DND-41 (cell line): Measurements from ENCODE around the gene SCCPDH.

ENCODE experiments used
- ATAC-seq: fragments of 200-7000 bp; cut with Tn5 transposase; 3 replicates; pipeline ENCODE4 v1.9.1; 2021; ENCODE audit warnings: low read depth; ENCODE audit not compliant: insufficient read depth
- DNase-seq: peaks from one replicate; pipeline ENCODE4 v3.0.0-alpha.2; 2020
- H2AFZ ChIP-seq: 2 replicates; pipeline ENCODE4 v1.6.0; 2012; ENCODE audit warnings: low read depth, low read length
- H3K27ac ChIP-seq: 2 replicates; pipeline ENCODE4 v1.5.1; 2012; ENCODE audit warnings: low read length, inconsistent platforms
- H3K27me3 ChIP-seq: fragments of 200-600 bp; sonication (generic); 2 replicates; pipeline ENCODE4 v1.6.0; 2012; ENCODE audit warnings: low read length, mild to moderate bottlenecking, inconsistent platforms; ENCODE audit not compliant: insufficient read depth, poor library complexity
- H3K36me3 ChIP-seq: 2 replicates; pipeline ENCODE4 v1.5.1; 2012; ENCODE audit warnings: low read length, inconsistent platforms; ENCODE audit not compliant: insufficient read depth
- H3K4me1 ChIP-seq: 2 replicates; pipeline ENCODE4 v1.5.1; 2012; ENCODE audit warnings: mild to moderate bottlenecking, low read length; ENCODE audit not compliant: insufficient read depth
- H3K4me2 ChIP-seq: 2 replicates; pipeline ENCODE4 v1.6.0; 2012; ENCODE audit warnings: mild to moderate bottlenecking, moderate library complexity, low read length, inconsistent platforms; ENCODE audit not compliant: insufficient read depth
- H3K4me3 ChIP-seq, 2 experiments: fragments of 200-600 bp in 1 of 2; shearing (Covaris generic) in 1 of 2; 2 replicates each; pipeline ENCODE4 v1.5.1; 2012 to 2016; ENCODE audit warnings: inconsistent platforms in 2 of 2, low read length in 2 of 2, mild to moderate bottlenecking in 2 of 2, low read depth in 1 of 2, moderate library complexity in 1 of 2
- H3K79me2 ChIP-seq: 2 replicates; pipeline ENCODE4 v1.6.0; 2012; ENCODE audit warnings: low read length, inconsistent platforms; ENCODE audit not compliant: insufficient read depth
- H3K9ac ChIP-seq: 2 replicates; pipeline ENCODE4 v1.6.0; 2012; ENCODE audit warnings: low read depth, mild to moderate bottlenecking, inconsistent platforms, low read length, moderate library complexity
- H3K9me3 ChIP-seq: 2 replicates; pipeline ENCODE4 v1.5.1; 2012; ENCODE audit warnings: low read length, moderate library complexity, mild to moderate bottlenecking, inconsistent platforms; ENCODE audit not compliant: insufficient read depth, severe bottlenecking
- H4K20me1 ChIP-seq: 2 replicates; pipeline ENCODE4 v1.6.0; 2012; ENCODE audit warnings: low read length; ENCODE audit not compliant: insufficient read depth
- CTCF ChIP-seq: IDR thresholded peaks from 2 replicates; pipeline ENCODE4 v1.5.1; 2012; ENCODE audit warnings: borderline replicate concordance, low read length, moderate library complexity, mild to moderate bottlenecking; ENCODE audit not compliant: poor library complexity, severe bottlenecking; ENCODE audit errors: extremely low read depth
- EZH2 ChIP-seq: IDR thresholded peaks from 3 replicates; pipeline ENCODE4 v1.6.1; 2012; ENCODE audit warnings: borderline replicate concordance, low read depth, mild to moderate bottlenecking, moderate library complexity, low read length, inconsistent platforms; ENCODE audit not compliant: severe bottlenecking

Gene SCCPDH

GRCh38 chr1:246725191-246725590 is 982 bp downstream of the SCCPDH start:
- H3K27ac ChIP-seq: peak overlapping the region; percentile 86
- H3K4me3 ChIP-seq: peak overlapping the region; percentile 80 to 94
- ATAC-seq (no peak), DNase-seq (no peak)
- peak overlapping the region; percentile 92 for H3K4me2 ChIP-seq
- no peak for TF ChIP-seq CTCF
- no peak for TF ChIP-seq EZH2
- peaks cover 50% of the 10 kb centered on the region for H3K79me2 ChIP-seq
- peaks cover 16% of the 10 kb centered on the region for H3K9me3 ChIP-seq
- no peaks in the 10 kb centered on the region for H3K27me3 ChIP-seq
- H2AFZ ChIP-seq: peak overlapping the region; percentile 95
- H4K20me1 ChIP-seq: 0 out of 2 replicates have a peak, but pooled peaks cover 1% of the 10 kb centered on the region
- H3K9ac ChIP-seq: peak overlapping the region; percentile 98
- peaks cover 26% of the 10 kb centered on the region for H3K4me1 ChIP-seq
- peaks cover 35% of the 10 kb centered on the region for H3K36me3 ChIP-seq

GRCh38 chr1:246726255-246726679 is 2.1 kb downstream of the SCCPDH start:
- 0 out of 2 replicates have a peak, but pooled peaks cover 3% of the 10 kb centered on the region for H4K20me1 ChIP-seq
- peaks cover 56% of the 10 kb centered on the region for H3K79me2 ChIP-seq
- no peak for ATAC-seq

GRCh38 chr1:246726881-246727280 is 2.7 kb downstream of the SCCPDH start:
- Histone ChIP-seq H3K9me3 (peaks cover 16% of the 10 kb centered on the region), H3K4me2 (no peak overlapping the region), H3K27me3 (no peaks in the 10 kb centered on the region), H3K9ac (no peak overlapping the region), H3K36me3 (peaks cover 52% of the 10 kb centered on the region), H4K20me1 (0 out of 2 replicates have a peak, but pooled peaks cover 3% of the 10 kb centered on the region), H3K79me2 (peaks cover 59% of the 10 kb centered on the region), H2AFZ (no peak overlapping the region), H3K27ac (no peak overlapping the region), H3K4me1 (peaks cover 26% of the 10 kb centered on the region), H3K4me3 (no peak overlapping the region)
- DNase-seq (no peak), ATAC-seq (no peak)
- no peak for TF ChIP-seq CTCF
- TF ChIP-seq EZH2: no peak

More at GRCh38 chr1:246726255-246726679, 2.1 kb downstream of the SCCPDH start:
- DNase-seq: no peak
- Histone ChIP-seq H2AFZ (no peak overlapping the region), H3K27ac (no peak overlapping the region), H3K4me3 (no peak overlapping the region), H3K4me1 (peaks cover 26% of the 10 kb centered on the region), H3K9me3 (peaks cover 16% of the 10 kb centered on the region), H3K36me3 (peaks cover 45% of the 10 kb centered on the region), H3K27me3 (no peaks in the 10 kb centered on the region), H3K9ac (no peak overlapping the region), H3K4me2 (peak overlapping the region; percentile 92)
- no peak for TF ChIP-seq CTCF
- TF ChIP-seq EZH2: no peak

DNA sequence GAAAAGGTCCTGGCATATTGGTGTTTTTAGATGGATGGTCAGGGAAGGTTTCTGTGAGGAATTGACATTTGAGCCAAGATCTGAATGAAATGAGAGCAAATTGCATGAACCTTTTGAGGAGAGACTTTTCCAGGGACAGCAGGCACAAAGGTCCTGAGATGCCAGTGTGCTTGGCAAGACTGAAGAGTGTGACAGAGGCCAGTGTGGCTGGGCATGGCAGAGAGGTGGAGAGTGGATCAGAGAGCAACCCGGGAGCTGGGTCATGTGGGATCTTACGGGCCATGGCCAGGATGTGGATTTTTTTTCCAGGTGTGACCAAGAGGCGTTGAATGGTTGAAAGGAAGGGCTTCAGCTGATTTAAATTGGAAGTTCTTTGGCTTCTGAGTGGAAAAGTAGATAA is 3.4 kb downstream of the SCCPDH start:
- Histone ChIP-seq H3K9ac (no peak overlapping the region), H3K4me2 (no peak overlapping the region), H3K79me2 (peaks cover 61% of the 10 kb centered on the region), H3K4me3 (no peak overlapping the region), H3K27me3 (no peaks in the 10 kb centered on the region), H3K4me1 (peaks cover 26% of the 10 kb centered on the region), H3K27ac (no peak overlapping the region), H2AFZ (no peak overlapping the region), H3K36me3 (peaks cover 57% of the 10 kb centered on the region), H3K9me3 (peaks cover 16% of the 10 kb centered on the region), H4K20me1 (peaks cover 3% of the 10 kb centered on the region; the same call in 1 of the 2 replicates)
- DNase-seq (no peak), ATAC-seq (no peak)
- TF ChIP-seq CTCF: no peak
- TF ChIP-seq EZH2: no peak
